Duodenal mucosa (tissue), 2 donors: ENCODE data around the gene RERE.

Experiments
- H3K27ac ChIP-seq: one replicate; pipeline ENCODE4 v1.7.0; 2013; ENCODE audit warnings: low read depth, low read length
- H3K27me3 ChIP-seq, 2 donors: one replicate each; pipeline ENCODE4 v1.7.0; 2013; ENCODE audit warnings: low read length in 2 of 2, control low read depth in 1 of 2; ENCODE audit not compliant: insufficient read depth in 2 of 2, control insufficient read depth in 1 of 2
- H3K36me3 ChIP-seq, 2 donors: one replicate each; pipeline ENCODE4 v1.7.0; 2013; ENCODE audit warnings: low read length in 2 of 2, control low read depth in 1 of 2; ENCODE audit not compliant: insufficient read depth in 2 of 2, control insufficient read depth in 1 of 2
- H3K4me1 ChIP-seq, 2 donors: one replicate each; pipeline ENCODE4 v1.7.0; 2013; ENCODE audit warnings: low read length in 2 of 2, control low read depth in 1 of 2; ENCODE audit not compliant: insufficient read depth in 2 of 2, control insufficient read depth in 1 of 2
- H3K4me3 ChIP-seq, 2 donors: one replicate each; pipeline ENCODE4 v1.7.0; 2013; ENCODE audit warnings: low read length in 2 of 2, low read depth in 1 of 2
- H3K9ac ChIP-seq, 2 donors: one replicate each; pipeline ENCODE4 v1.7.0; 2013; ENCODE audit warnings: low read length in 2 of 2, low read depth in 1 of 2
- H3K9me3 ChIP-seq, 2 donors: one replicate each; pipeline ENCODE4 v1.7.0; 2013; ENCODE audit warnings: low read length in 2 of 2, control low read depth in 1 of 2; ENCODE audit not compliant: control insufficient read depth in 1 of 2

RERE gene

GRCh38 chr1:8560611-8561544, 256.6 kb downstream of the RERE start:
- peaks cover 0 to 5% of the 10 kb centered on the region in 2 donors for H3K36me3 ChIP-seq
- no peak overlapping the region for H3K4me3 ChIP-seq
- no peak overlapping the region for H3K27ac ChIP-seq
- H3K27me3 ChIP-seq, result no peaks in the 10 kb centered on the region
- H3K4me1 ChIP-seq, result peaks cover 3 to 10% of the 10 kb centered on the region in 2 donors
- no peak overlapping the region for H3K9ac ChIP-seq
- H3K9me3 ChIP-seq, result no peaks in the 10 kb centered on the region

DNA sequence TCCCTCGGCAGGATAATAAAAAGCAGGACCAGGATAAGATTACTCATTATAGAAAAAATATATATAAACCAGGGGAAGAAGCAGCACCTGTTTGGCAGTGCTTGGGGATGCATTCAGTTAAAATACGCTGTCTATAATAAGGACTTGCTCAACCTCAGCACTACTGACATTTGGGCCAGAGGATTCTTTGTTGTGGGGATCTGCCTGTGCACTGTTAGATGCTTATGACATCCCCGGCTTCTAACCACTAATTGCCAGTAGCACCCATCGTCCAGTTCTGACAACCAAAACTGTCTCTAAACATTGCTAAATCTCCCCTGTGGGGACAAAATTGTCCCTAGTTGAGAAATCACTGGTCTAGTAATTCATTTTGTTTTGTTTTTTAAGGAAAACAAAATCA, 257.4 kb downstream of the RERE start:
- no peak overlapping the region for H3K27ac ChIP-seq
- H3K4me3 ChIP-seq, result no peak overlapping the region
- H3K4me1 ChIP-seq, result peaks cover 3 to 10% of the 10 kb centered on the region in 2 donors
- no peak overlapping the region for H3K9ac ChIP-seq
- no peaks in the 10 kb centered on the region for H3K9me3 ChIP-seq
- H3K36me3 ChIP-seq, result peaks cover 0 to 7% of the 10 kb centered on the region in 2 donors
- H3K27me3 ChIP-seq, result no peaks in the 10 kb centered on the region

GRCh38 chr1:8555582-8555981, 261.9 kb downstream of the RERE start:
- Histone ChIP-seq H3K4me1 (peaks cover 0 to 7% of the 10 kb centered on the region in 2 donors), H3K27ac (no peak overlapping the region), H3K9me3 (no peaks in the 10 kb centered on the region), H3K4me3 (no peak overlapping the region), H3K9ac (no peak overlapping the region), H3K36me3 (peaks cover 0 to 16% of the 10 kb centered on the region in 2 donors), H3K27me3 (no peaks in the 10 kb centered on the region)

- Histone ChIP-seq H3K4me3 (no peak overlapping the region), H3K36me3 (peaks cover 0 to 16% of the 10 kb centered on the region in 2 donors), H3K27me3 (no peaks in the 10 kb centered on the region), H3K4me1 (peaks cover 0 to 7% of the 10 kb centered on the region in 2 donors), H3K9me3 (no peaks in the 10 kb centered on the region), H3K9ac (no peak overlapping the region), H3K27ac (no peak overlapping the region)
Observed at GRCh38 chr1:8554956-8555534, 262.4 kb downstream of the RERE start.

- H3K27me3 ChIP-seq, result no peaks in the 10 kb centered on the region
- no peak overlapping the region for H3K9ac ChIP-seq
- no peak overlapping the region for H3K4me3 ChIP-seq
- H3K9me3 ChIP-seq, result no peaks in the 10 kb centered on the region
- peaks cover 4 to 10% of the 10 kb centered on the region in 2 donors for H3K4me1 ChIP-seq
- H3K36me3 ChIP-seq, result peaks cover 0 to 16% of the 10 kb centered on the region in 2 donors
- no peak overlapping the region for H3K27ac ChIP-seq
Observed at GRCh38 chr1:8552820-8553397, 264.5 kb downstream of the RERE start.

DNA sequence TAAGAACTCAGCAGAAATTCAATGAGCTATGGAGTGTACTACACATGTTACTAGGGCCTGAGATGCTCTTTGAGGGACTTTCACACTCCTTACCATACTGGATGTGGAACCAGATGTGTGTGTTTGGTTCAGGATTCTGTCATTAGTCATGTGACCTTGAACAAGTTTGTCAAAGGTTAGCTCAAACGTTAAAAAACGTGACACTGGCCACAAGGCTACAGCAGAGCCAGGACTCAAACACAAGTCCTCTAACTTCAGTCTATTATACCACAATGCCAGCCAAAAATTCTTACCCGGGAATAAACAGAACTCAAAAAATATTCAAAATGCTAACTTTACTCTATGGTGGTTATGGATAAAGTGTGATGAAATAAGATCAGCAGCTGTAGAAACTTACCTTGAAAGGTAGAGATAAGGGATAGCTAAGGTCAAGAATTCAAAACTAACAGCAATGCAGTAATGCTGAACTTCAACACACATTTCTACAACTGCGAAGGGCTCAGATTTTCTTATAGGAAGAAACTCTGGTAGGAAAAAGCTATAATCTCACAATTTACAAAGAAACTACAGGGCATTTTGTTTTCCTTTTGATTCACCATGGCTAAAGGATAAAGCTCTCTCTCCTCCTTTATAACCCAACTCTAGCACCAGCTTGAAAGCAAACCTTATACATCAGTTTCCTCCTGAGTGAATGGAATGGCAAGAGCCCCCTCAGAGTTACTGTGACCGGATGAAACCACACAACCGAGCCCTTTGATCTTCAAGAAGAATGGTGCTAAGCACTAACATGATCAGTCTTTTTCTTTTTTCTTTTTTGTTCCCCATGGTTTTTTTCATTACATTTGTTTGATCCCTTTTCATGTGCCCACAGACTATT, 265.6 kb downstream of the RERE start:
- peaks cover 5 to 16% of the 10 kb centered on the region in 2 donors for H3K4me1 ChIP-seq
- no peak overlapping the region for H3K4me3 ChIP-seq
- H3K27me3 ChIP-seq, result no peaks in the 10 kb centered on the region
- no peak overlapping the region for H3K9ac ChIP-seq
- H3K27ac ChIP-seq, result no peak overlapping the region
- peaks cover 0 to 16% of the 10 kb centered on the region in 2 donors for H3K36me3 ChIP-seq
- H3K9me3 ChIP-seq, result no peaks in the 10 kb centered on the region

GRCh38 chr1:8551057-8551456, 266.4 kb downstream of the RERE start:
- H3K27ac ChIP-seq, result no peak overlapping the region

GRCh38 chr1:8547791-8548190, 269.6 kb downstream of the RERE start:
- H3K36me3 ChIP-seq, result peaks cover 0 to 2% of the 10 kb centered on the region in 2 donors
- no peak overlapping the region for H3K4me3 ChIP-seq
- H3K27ac ChIP-seq, result no peak overlapping the region
- H3K9ac ChIP-seq, result no peak overlapping the region
- no peaks in the 10 kb centered on the region for H3K27me3 ChIP-seq
- no peaks in the 10 kb centered on the region for H3K9me3 ChIP-seq
- peaks cover 5 to 16% of the 10 kb centered on the region in 2 donors for H3K4me1 ChIP-seq

More at GRCh38 chr1:8551057-8551456, 266.4 kb downstream of the RERE start:
- Histone ChIP-seq H3K9me3 (no peaks in the 10 kb centered on the region), H3K9ac (no peak overlapping the region), H3K27me3 (no peaks in the 10 kb centered on the region), H3K36me3 (peaks cover 0 to 11% of the 10 kb centered on the region in 2 donors), H3K4me3 (no peak overlapping the region), H3K4me1 (peaks cover 5 to 16% of the 10 kb centered on the region in 2 donors)

DNA sequence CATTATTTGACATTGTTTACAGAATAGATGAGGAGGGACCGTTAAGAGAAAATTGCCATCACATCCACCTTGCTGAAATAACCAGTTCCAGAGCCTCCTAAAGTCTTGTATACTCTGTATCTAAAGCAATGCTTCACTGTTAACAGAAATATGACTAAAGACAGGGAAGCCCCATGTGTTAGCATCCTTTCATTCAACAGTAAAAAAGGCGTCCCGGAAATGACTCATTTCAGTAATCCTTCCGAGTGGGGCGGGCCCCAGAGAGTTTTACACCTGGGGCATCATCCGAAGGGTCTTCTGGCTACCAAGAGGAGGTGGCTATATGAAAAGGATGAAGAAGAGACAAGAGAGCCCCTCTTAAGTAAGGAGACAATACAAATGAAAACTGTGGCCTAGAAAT, 272.4 kb downstream of the RERE start:
- Histone ChIP-seq H3K27me3 (no peaks in the 10 kb centered on the region), H3K9ac (no peak overlapping the region), H3K36me3 (no peaks in the 10 kb centered on the region), H3K4me3 (no peak overlapping the region), H3K27ac (no peak overlapping the region), H3K4me1 (peaks cover 5 to 9% of the 10 kb centered on the region in 2 donors), H3K9me3 (no peaks in the 10 kb centered on the region)
